Measurements from ENCODE around the gene MRPS2. TPM values are rescaled to one million over a fixed set of nuclear protein-coding genes. Genes with fewer than 3 reads are reported as not detected.

Gene MRPS2
- total and polyA plus RNA-seq, 9 of the 15 experiments (the other 6 are each of a cell fraction or from before 2014, with no cell fraction given): 8.0 to 167 (median 81.3) TPM

DNA sequence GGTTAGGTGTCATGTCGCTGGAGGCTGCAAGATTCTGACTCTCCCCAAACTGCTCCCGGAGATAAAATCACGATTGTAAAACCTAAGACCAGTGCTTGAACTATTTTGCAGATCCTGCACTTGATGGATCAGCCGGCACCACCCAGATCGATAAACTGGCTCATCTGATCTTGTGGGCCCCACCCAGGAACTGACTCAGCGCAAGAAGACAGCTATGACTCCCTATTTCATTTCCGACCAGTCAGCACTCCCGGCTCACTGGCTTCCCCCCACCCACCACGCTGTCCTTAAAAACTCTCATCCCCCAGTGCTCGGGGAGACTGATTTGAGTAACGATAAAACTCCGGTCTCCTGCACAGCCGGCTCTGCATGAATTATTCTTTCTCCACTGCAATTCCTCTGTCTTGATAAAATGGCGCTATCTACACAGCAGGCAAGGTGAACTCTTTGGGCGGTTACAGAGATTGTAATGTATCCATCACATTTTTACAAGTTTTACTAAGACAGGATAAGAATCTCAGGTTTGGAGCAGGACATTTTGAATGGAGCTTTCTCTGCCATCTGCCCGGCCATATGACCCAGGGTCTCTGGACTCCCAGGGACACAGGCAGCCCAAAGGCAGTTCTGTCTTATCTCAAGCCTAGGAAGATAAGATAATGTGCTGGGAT, 31.5 kb upstream of the MRPS2 start (continued):
- TF ChIP-seq, protein P1, sequence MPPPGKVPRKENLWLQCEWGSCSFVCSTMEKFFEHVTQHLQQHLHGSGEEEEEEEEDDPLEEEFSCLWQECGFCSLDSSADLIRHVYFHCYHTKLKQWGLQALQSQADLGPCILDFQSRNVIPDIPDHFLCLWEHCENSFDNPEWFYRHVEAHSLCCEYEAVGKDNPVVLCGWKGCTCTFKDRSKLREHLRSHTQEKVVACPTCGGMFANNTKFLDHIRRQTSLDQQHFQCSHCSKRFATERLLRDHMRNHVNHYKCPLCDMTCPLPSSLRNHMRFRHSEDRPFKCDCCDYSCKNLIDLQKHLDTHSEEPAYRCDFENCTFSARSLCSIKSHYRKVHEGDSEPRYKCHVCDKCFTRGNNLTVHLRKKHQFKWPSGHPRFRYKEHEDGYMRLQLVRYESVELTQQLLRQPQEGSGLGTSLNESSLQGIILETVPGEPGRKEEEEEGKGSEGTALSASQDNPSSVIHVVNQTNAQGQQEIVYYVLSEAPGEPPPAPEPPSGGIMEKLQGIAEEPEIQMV (tag; conservative IDR thresholded peaks at IDR 0.05; ENCODE audit: low read depth): no peak
- TF ChIP-seq YBX1 (IDR thresholded peaks at IDR 0.05): no peak
- TF ChIP-seq RFX5 (IDR thresholded peaks at IDR 0.05; ENCODE audit: low read depth, low read length): no peak
- TF ChIP-seq, protein P2, sequence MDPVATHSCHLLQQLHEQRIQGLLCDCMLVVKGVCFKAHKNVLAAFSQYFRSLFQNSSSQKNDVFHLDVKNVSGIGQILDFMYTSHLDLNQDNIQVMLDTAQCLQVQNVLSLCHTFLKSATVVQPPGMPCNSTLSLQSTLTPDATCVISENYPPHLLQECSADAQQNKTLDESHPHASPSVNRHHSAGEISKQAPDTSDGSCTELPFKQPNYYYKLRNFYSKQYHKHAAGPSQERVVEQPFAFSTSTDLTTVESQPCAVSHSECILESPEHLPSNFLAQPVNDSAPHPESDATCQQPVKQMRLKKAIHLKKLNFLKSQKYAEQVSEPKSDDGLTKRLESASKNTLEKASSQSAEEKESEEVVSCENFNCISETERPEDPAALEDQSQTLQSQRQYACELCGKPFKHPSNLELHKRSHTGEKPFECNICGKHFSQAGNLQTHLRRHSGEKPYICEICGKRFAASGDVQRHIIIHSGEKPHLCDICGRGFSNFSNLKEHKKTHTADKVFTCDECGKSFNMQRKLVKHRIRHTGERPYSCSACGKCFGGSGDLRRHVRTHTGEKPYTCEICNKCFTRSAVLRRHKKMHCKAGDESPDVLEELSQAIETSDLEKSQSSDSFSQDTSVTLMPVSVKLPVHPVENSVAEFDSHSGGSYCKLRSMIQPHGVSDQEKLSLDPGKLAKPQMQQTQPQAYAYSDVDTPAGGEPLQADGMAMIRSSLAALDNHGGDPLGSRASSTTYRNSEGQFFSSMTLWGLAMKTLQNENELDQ (CRISPR knock-in tag; IDR thresholded peaks at IDR 0.05; ENCODE audit: borderline replicate concordance): no peak
- TF ChIP-seq BMI1 (IDR thresholded peaks at IDR 0.05; ENCODE audit: low read length): no peak
- no peak for TF ChIP-seq RFX7 (CRISPR knock-in tag; IDR thresholded peaks at IDR 0.05)
- no peak for TF ChIP-seq SRF (CRISPR knock-in tag; IDR thresholded peaks at IDR 0.05)
- TF ChIP-seq CSDE1 (IDR thresholded peaks at IDR 0.05): no peak
- peak; percentile 95 for TF ChIP-seq FOSL1 (tag; conservative IDR thresholded peaks at IDR 0.05)
- TF ChIP-seq, protein P3, sequence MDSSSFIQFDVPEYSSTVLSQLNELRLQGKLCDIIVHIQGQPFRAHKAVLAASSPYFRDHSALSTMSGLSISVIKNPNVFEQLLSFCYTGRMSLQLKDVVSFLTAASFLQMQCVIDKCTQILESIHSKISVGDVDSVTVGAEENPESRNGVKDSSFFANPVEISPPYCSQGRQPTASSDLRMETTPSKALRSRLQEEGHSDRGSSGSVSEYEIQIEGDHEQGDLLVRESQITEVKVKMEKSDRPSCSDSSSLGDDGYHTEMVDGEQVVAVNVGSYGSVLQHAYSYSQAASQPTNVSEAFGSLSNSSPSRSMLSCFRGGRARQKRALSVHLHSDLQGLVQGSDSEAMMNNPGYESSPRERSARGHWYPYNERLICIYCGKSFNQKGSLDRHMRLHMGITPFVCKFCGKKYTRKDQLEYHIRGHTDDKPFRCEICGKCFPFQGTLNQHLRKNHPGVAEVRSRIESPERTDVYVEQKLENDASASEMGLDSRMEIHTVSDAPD (CRISPR knock-in tag; IDR thresholded peaks at IDR 0.05): no peak
- peak; percentile 30; the same call in 1 of the 2 replicates for TF ChIP-seq ZBTB7A (IDR thresholded peaks at IDR 0.05; ENCODE audit: borderline replicate concordance, control insufficient read depth, low read depth, low read length)
- no peak for TF ChIP-seq ZZZ3 (IDR thresholded peaks at IDR 0.05)
- no peak for TF ChIP-seq NFXL1 (CRISPR knock-in tag; IDR thresholded peaks at IDR 0.05)
- no peak for TF ChIP-seq SP1 (CRISPR knock-in tag; IDR thresholded peaks at IDR 0.05)
- no peak for TF ChIP-seq TEAD4 (IDR thresholded peaks at IDR 0.05; ENCODE audit: low read length)
- TF ChIP-seq TEAD4 (CRISPR knock-in tag; IDR thresholded peaks at IDR 0.05; ENCODE audit: borderline replicate concordance): no peak
- peak; percentile 11; the same call in 1 of the 2 replicates for TF ChIP-seq FOXM1 (IDR thresholded peaks at IDR 0.05; ENCODE audit: low read depth)
- no peak for TF ChIP-seq FOXM1 (CRISPR knock-in tag; IDR thresholded peaks at IDR 0.05; ENCODE audit: low read depth)
- no peak for TF ChIP-seq E2F3 (CRISPR knock-in tag; IDR thresholded peaks at IDR 0.05)
- no peak for TF ChIP-seq POLR2G (IDR thresholded peaks at IDR 0.05; ENCODE audit: low read depth, low read length)
- TF ChIP-seq, protein P4, sequence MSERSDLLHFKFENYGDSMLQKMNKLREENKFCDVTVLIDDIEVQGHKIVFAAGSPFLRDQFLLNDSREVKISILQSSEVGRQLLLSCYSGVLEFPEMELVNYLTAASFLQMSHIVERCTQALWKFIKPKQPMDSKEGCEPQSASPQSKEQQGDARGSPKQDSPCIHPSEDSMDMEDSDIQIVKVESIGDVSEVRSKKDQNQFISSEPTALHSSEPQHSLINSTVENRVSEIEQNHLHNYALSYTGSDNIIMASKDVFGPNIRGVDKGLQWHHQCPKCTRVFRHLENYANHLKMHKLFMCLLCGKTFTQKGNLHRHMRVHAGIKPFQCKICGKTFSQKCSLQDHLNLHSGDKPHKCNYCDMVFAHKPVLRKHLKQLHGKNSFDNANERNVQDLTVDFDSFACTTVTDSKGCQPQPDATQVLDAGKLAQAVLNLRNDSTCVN (CRISPR knock-in tag; IDR thresholded peaks at IDR 0.05): no peak
- no peak for TF ChIP-seq ZNF79 (CRISPR knock-in tag; IDR thresholded peaks at IDR 0.05; ENCODE audit: low read depth)
- TF ChIP-seq PHF20 (IDR thresholded peaks at IDR 0.05; ENCODE audit: partially characterized antibody): no peak
- peak; percentile 92 for TF ChIP-seq ETV5 (CRISPR knock-in tag; IDR thresholded peaks at IDR 0.05; ENCODE audit: low read depth)
